ENCODE data around the gene ACAA2. TPM values are rescaled to one million over a fixed set of nuclear protein-coding genes. Genes with fewer than 3 reads are reported as not detected.

ACAA2 gene
- total RNA-seq, 1 donor from 2014 or later: 91.9 TPM

- no peak overlapping the region for H2AFZ ChIP-seq (replicated peaks)
- H3K9me3 Mint-ChIP-seq: no peaks in the 10 kb centered on the region
- no peak overlapping the region for H3K27ac ChIP-seq
- H3K4me3 ChIP-seq: no peak overlapping the region
- DNase-seq (ENCODE audit: low spot score): no peak
- no peaks in the 10 kb centered on the region for H3K27me3 ChIP-seq
- H3K4me1 Mint-ChIP-seq: peaks cover 23% of the 10 kb centered on the region
- peaks cover 13% of the 10 kb centered on the region for H3K4me1 ChIP-seq
- no peaks in the 10 kb centered on the region for H3K9me3 ChIP-seq (ENCODE audit: low read depth)
- no peaks in the 10 kb centered on the region for H3K36me3 Mint-ChIP-seq
- H3K27me3 Mint-ChIP-seq (ENCODE audit: insufficient read depth, low read depth): peaks cover 12% of the 10 kb centered on the region
- no peak overlapping the region for H3K27ac Mint-ChIP-seq
- TF ChIP-seq, protein P1, sequence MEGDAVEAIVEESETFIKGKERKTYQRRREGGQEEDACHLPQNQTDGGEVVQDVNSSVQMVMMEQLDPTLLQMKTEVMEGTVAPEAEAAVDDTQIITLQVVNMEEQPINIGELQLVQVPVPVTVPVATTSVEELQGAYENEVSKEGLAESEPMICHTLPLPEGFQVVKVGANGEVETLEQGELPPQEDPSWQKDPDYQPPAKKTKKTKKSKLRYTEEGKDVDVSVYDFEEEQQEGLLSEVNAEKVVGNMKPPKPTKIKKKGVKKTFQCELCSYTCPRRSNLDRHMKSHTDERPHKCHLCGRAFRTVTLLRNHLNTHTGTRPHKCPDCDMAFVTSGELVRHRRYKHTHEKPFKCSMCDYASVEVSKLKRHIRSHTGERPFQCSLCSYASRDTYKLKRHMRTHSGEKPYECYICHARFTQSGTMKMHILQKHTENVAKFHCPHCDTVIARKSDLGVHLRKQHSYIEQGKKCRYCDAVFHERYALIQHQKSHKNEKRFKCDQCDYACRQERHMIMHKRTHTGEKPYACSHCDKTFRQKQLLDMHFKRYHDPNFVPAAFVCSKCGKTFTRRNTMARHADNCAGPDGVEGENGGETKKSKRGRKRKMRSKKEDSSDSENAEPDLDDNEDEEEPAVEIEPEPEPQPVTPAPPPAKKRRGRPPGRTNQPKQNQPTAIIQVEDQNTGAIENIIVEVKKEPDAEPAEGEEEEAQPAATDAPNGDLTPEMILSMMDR (IDR thresholded peaks at IDR 0.05): no peak
- TF ChIP-seq EZH2 (IDR thresholded peaks at IDR 0.05): no peak
- TF ChIP-seq EZH2phosphoT487 (IDR thresholded peaks at IDR 0.05): no peak
- H3K4me3 Mint-ChIP-seq: no peak overlapping the region
- H3F3A ChIP-seq (ENCODE audit: low read depth): no peaks in the 10 kb centered on the region
- H4K20me1 ChIP-seq (ENCODE audit: low read depth): no peaks in the 10 kb centered on the region
- H3K79me2 ChIP-seq (ENCODE audit: low read depth): no peaks in the 10 kb centered on the region
- H3K9ac ChIP-seq: no peak overlapping the region
- H3K4me2 ChIP-seq: no peak overlapping the region
- H3K36me3 ChIP-seq: no peaks in the 10 kb centered on the region
Observed at GRCh38 chr18:49854681-49855080, 41.3 kb upstream of the ACAA2 start.

GRCh38 chr18:49853436-49853835 is 40.1 kb upstream of the ACAA2 start:
- Histone ChIP-seq H3K4me3 (no peak overlapping the region), H3K9ac (no peak overlapping the region), H3K27me3 (no peaks in the 10 kb centered on the region), H3K4me2 (no peak overlapping the region), H2AFZ (replicated peaks) (no peak overlapping the region), H3K9me3 (ENCODE audit: low read depth) (no peaks in the 10 kb centered on the region), H4K20me1 (ENCODE audit: low read depth) (no peaks in the 10 kb centered on the region), H3K4me1 (peaks cover 14% of the 10 kb centered on the region), H3K36me3 (no peaks in the 10 kb centered on the region), H3F3A (ENCODE audit: low read depth) (no peaks in the 10 kb centered on the region), H3K79me2 (ENCODE audit: low read depth) (no peaks in the 10 kb centered on the region), H3K27ac (no peak overlapping the region)
- Mint-ChIP-seq H3K4me1 (peaks cover 27% of the 10 kb centered on the region), H3K4me3 (no peak overlapping the region), H3K9me3 (no peaks in the 10 kb centered on the region), H3K36me3 (peaks cover 2% of the 10 kb centered on the region), H3K27me3 (ENCODE audit: insufficient read depth, low read depth) (peaks cover 13% of the 10 kb centered on the region), H3K27ac (no peak overlapping the region)
- TF ChIP-seq EZH2phosphoT487 (IDR thresholded peaks at IDR 0.05) (no peak), EZH2 (IDR thresholded peaks at IDR 0.05) (no peak)
- TF ChIP-seq, protein P1 (IDR thresholded peaks at IDR 0.05): no peak
- DNase-seq (ENCODE audit: low spot score): no peak

GRCh38 chr18:49853011-49853410 is 39.7 kb upstream of the ACAA2 start:
- H3K9me3 ChIP-seq (ENCODE audit: low read depth): no peaks in the 10 kb centered on the region
- no peak for DNase-seq (ENCODE audit: low spot score)
- H3K4me2 ChIP-seq: no peak overlapping the region
- TF ChIP-seq EZH2 (IDR thresholded peaks at IDR 0.05): no peak
- TF ChIP-seq EZH2phosphoT487 (IDR thresholded peaks at IDR 0.05): no peak
- TF ChIP-seq, protein P1 (IDR thresholded peaks at IDR 0.05): no peak
- H3K79me2 ChIP-seq (ENCODE audit: low read depth): no peaks in the 10 kb centered on the region
- peaks cover 3% of the 10 kb centered on the region for H3K36me3 Mint-ChIP-seq
- no peaks in the 10 kb centered on the region for H3K27me3 ChIP-seq
- no peaks in the 10 kb centered on the region for H3K36me3 ChIP-seq
- peaks cover 25% of the 10 kb centered on the region for H3K4me1 Mint-ChIP-seq
- H4K20me1 ChIP-seq (ENCODE audit: low read depth): no peaks in the 10 kb centered on the region
- H3K27me3 Mint-ChIP-seq (ENCODE audit: insufficient read depth, low read depth): peaks cover 15% of the 10 kb centered on the region
- no peak overlapping the region for H3K9ac ChIP-seq
- H3K4me1 ChIP-seq: peaks cover 10% of the 10 kb centered on the region
- no peaks in the 10 kb centered on the region for H3K9me3 Mint-ChIP-seq
- no peak overlapping the region for H2AFZ ChIP-seq (replicated peaks)
- H3F3A ChIP-seq (ENCODE audit: low read depth): no peaks in the 10 kb centered on the region
- H3K27ac ChIP-seq: no peak overlapping the region
- H3K27ac Mint-ChIP-seq: no peak overlapping the region
- H3K4me3 Mint-ChIP-seq: no peak overlapping the region
- no peak overlapping the region for H3K4me3 ChIP-seq

All from neural progenitor cell (in vitro differentiated cells).